HG03571 (cell line): ENCODE measurements around the gene KSR1.
"Not testable (repeated sequence)": the region's sequence is repeated elsewhere in the genome, so short reads cannot be mapped to it uniquely, and the experiment has no call there.

ENCODE experiments used
- ATAC-seq: cut with Tn5 transposase; IDR thresholded peaks from one replicate; pipeline ENCODE4 v1.9.1; 2021; ENCODE audit not compliant: unreplicated experiment

The KSR1 gene

GRCh38 chr17:27651411-27652345 is 195.4 kb downstream of the KSR1 start:
- no peak for ATAC-seq

- ATAC-seq = not testable (repeated sequence)
Measured at GRCh38 chr17:27653449-27653971, 197.3 kb downstream of the KSR1 start.

GRCh38 chr17:27654136-27654535 is 197.9 kb downstream of the KSR1 start:
- no peak for ATAC-seq

- no peak for ATAC-seq
Measured at GRCh38 chr17:27654654-27655524, 198.6 kb downstream of the KSR1 start.

GRCh38 chr17:27655525-27656111 is 199.4 kb downstream of the KSR1 start:
- ATAC-seq = not testable (repeated sequence)

GRCh38 chr17:27656620-27657019 is 200.4 kb downstream of the KSR1 start:
- ATAC-seq = not testable (repeated sequence)

- no peak for ATAC-seq
Measured at GRCh38 chr17:27657620-27658019, 201.4 kb downstream of the KSR1 start.

- no peak for ATAC-seq
Measured at GRCh38 chr17:27659683-27660082, 203.4 kb downstream of the KSR1 start.

- no peak for ATAC-seq
Measured at GRCh38 chr17:27660436-27660835, 204.2 kb downstream of the KSR1 start.

GRCh38 chr17:27663936-27664605 is 207.8 kb downstream of the KSR1 start:
- no peak for ATAC-seq

GRCh38 chr17:27664606-27664965 is 208.3 kb downstream of the KSR1 start:
- no peak for ATAC-seq

- ATAC-seq = no peak
Measured at GRCh38 chr17:27665549-27665948, 209.3 kb downstream of the KSR1 start.

- not testable (repeated sequence) for ATAC-seq
Measured at GRCh38 chr17:27666270-27666669, 210.0 kb downstream of the KSR1 start.

GRCh38 chr17:27666831-27667560 is 210.7 kb downstream of the KSR1 start:
- no peak for ATAC-seq

- ATAC-seq = no peak
Measured at GRCh38 chr17:27667656-27668487, 211.6 kb downstream of the KSR1 start.

- no peak for ATAC-seq
Measured at GRCh38 chr17:27668488-27668823, 212.2 kb downstream of the KSR1 start.

GRCh38 chr17:27669136-27669535 is 212.9 kb downstream of the KSR1 start:
- ATAC-seq = no peak

- ATAC-seq = no peak
Measured at GRCh38 chr17:27669850-27670249, 213.6 kb downstream of the KSR1 start.
